Astrocyte of the cerebellum (primary cell): ENCODE data around the gene OR2T35.
"Not testable (repeated sequence)": the region's sequence is repeated elsewhere in the genome, so short reads cannot be mapped to it uniquely, and the experiment has no call there.

ENCODE experiments used
- DNase-seq: peaks from one replicate; pipeline ENCODE4 v3.0.0-alpha.2; 2011; ENCODE audit warnings: low read depth
- H3K4me3 ChIP-seq: 2 replicates; pipeline ENCODE4 v1.5.1; 2011; ENCODE audit warnings: mild to moderate bottlenecking, low read depth, low read length, moderate library complexity
- in situ Hi-C: cut with HindIII; loops from 2 replicates; pipeline ENCODE4 v1.10.0; 2017; ENCODE audit warnings: low sequenced_read_pairs
- TF ChIP-seq, protein P1 (sequence below): IDR thresholded peaks from 2 replicates; pipeline ENCODE4 v1.5.1; 2012; ENCODE audit warnings: low read length, low read depth, moderate library complexity, mild to moderate bottlenecking; ENCODE audit errors: missing control alignments

OR2T35 gene

DNA sequence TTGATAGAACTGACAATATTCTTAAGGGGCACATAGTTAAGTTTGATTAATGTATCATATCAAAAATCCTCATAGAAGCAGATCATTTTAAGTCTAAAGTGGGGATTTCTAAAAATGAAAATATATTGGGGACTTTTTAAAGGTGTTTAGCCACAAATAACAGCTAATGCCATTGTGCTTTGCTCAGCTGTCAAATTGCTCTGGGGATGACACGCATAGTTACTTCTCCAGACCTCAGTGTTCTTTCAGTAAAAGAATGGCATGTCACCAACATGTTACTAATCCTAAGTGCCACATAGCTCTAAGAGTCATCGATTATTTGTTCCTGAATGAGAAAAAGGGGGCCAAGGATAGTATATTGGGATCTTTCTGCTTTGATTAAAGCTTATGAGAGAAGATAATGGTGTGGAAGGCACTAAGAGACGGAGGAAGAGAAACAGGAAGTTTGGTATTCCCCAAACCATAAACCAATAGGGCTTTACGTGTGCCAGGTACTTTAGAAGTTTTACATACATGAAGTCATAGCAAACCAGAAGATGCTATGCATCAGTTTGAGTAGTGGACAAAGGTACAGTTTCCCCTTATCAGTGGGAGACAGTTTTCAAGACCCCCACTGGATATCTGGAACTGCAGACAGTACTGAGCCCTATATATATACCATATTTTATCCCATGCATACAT, 2.0 kb downstream of the OR2T35 start:
- DNase-seq, in situ Hi-C loops, H3K4me3 ChIP-seq: not testable (repeated sequence)

DNA sequence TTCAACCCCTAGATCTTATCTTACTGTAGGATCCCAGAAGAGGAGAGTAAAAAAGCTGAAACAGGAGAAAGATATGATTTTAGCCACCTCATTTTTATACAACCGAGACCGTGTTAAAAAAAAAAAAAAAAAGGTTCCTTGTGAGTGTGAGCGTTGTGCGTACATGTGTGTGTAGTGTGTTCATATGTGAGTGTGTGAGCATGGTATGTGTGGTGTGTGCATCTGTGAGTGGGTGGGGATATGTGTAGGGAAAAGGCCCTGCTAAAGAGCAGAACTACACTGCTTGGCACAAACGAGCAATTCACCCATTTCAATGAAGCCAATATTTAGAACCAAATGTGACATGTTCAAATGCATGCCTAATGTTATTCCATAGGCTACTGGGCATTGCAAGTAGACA, 3.5 kb downstream of the OR2T35 start:
- DNase-seq, H3K4me3 ChIP-seq, in situ Hi-C loops: not testable (repeated sequence)

DNA sequence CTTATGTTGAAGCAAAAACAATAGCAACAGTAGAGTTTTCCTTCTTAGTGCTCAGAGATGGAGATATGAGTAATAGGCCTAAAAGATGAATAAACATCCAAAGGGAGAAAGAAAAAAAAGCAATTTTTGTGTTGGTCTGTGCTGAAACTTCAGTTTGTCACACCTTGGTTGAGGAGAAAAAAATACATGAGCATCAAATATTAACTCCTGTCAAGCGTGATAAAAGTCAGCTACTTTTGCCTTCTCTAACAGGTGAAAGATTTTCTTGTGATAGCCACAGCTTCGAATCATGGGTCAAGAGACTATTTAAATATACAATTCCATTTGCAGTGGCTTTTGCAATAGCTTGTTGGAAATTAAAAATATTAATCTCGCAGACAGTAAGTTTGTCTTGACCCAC, 4.2 kb downstream of the OR2T35 start:
- DNase-seq, H3K4me3 ChIP-seq, in situ Hi-C loops: not testable (repeated sequence)

DNA sequence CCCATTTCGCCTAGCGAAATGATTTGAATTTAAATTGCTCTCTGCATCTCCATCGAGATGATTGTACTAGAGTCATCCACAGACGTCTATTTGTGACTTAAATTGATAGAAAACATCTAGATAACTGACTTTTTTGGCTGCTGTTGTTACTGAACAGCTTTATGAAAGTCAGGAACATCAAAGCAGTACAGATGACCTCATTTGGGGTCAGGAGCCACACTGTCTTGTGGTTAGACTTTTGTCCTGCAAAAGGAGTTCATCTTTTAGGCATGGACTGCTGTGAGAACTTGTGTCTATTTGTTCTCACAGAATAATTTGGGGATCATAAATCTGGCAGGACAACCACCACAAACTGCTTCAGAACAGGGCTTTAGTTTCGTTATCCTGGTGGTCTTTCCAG, 5.4 kb downstream of the OR2T35 start:
- in situ Hi-C loops, H3K4me3 ChIP-seq, DNase-seq: not testable (repeated sequence)

DNA sequence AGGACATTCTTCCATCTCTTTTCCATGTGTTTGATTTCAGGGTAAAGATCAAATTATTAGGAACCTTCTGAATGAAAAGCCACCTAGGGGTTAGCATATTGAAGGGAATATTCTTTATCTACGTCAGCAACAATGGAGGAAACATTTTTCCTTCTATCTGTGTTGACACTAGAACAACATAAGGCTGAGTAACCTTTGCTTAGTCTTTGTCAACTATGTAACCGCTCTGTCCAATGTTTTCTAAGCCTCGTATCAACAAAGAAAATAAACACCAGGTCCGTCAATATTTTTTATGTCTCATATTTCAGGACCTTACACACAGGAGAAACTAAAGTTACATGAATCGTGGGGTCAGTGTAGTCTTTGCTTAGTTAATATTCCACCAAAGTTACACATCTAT, 8.5 kb downstream of the OR2T35 start:
- DNase-seq, in situ Hi-C loops, H3K4me3 ChIP-seq: not testable (repeated sequence)

DNA sequence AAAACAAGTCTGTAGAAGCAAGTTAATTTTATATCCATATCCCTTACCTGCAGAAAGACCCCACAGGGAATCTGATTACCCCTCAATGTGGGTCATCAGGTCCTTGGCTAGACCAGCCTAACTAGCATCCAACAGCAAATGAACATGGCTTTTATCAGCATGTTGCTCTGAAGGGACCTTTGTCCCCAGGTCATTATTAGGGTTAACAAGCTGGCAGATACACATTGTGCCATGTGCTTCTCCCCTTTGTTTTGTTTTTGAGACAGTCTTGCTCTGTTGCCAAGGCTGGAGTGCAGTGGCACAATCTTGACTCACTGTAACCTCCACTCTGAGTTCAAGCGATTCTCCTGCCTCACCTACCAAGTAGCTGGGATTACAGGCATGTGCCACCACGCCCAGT, 10.1 kb downstream of the OR2T35 start, which contains the start of gene OR2T11:
OR2T11 (minus strand) TSS at position 101 of the 400 bp plus-strand sequence. CDS start 7,963 bp downstream, outside the sequence.
- DNase-seq, H3K4me3 ChIP-seq, in situ Hi-C loops: not testable (repeated sequence)

DNA sequence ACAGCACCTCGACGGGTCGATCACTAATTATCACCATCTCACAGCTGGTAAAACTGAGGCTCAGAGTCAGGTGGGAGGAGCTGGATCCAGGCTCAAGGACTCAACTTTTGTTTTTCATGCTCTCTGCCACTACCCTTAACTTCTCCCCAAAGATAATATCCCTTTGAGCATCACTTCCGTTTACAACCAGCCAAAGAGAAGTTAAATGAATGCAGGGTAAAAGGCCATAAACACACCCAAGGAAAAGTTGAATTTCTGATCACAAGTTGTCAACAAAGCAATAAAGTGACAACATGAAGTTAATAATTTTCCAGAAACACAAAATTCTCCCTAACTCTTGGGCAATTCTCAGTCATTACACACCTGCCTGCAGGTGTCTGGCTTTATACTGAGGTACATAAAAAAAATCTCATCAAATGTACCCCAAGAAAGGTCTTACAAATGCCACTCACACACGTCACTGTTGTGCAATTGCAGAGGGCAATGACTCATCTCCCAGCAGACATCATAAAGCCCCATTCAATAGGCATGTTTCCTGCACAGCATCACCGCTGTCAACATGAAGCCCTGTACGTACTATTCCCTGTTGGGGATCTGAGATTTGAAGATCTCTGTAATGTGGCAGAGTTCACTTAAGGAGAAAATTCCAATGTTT, 13.6 kb downstream of the OR2T35 start:
- in situ Hi-C loops = no loop called here
- TF ChIP-seq, protein P1, sequence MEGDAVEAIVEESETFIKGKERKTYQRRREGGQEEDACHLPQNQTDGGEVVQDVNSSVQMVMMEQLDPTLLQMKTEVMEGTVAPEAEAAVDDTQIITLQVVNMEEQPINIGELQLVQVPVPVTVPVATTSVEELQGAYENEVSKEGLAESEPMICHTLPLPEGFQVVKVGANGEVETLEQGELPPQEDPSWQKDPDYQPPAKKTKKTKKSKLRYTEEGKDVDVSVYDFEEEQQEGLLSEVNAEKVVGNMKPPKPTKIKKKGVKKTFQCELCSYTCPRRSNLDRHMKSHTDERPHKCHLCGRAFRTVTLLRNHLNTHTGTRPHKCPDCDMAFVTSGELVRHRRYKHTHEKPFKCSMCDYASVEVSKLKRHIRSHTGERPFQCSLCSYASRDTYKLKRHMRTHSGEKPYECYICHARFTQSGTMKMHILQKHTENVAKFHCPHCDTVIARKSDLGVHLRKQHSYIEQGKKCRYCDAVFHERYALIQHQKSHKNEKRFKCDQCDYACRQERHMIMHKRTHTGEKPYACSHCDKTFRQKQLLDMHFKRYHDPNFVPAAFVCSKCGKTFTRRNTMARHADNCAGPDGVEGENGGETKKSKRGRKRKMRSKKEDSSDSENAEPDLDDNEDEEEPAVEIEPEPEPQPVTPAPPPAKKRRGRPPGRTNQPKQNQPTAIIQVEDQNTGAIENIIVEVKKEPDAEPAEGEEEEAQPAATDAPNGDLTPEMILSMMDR = no peak
- DNase-seq = no peak
- H3K4me3 ChIP-seq = no peak overlapping the region

DNA sequence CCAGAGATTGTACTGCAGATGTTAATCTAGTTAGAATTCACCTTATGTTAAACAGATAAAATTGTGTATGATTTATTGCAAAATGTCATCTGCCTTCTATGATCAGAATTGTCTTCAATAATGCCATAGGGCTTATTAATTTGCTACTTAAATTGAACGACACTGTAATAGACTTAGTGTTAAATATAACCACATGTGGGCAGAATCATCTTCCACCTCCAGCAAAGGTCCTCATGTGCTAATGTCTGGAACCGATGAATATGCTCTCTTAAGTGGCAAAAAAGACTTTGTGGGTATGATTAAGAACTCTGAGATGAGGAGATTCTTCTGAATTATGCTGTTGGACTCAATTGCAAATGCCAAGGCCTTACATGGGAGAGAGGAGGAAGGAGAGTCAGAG, 14.5 kb downstream of the OR2T35 start:
- no peak overlapping the region for H3K4me3 ChIP-seq
- DNase-seq = no peak
- TF ChIP-seq, protein P1 = no peak
- in situ Hi-C loops = no loop called here

DNA sequence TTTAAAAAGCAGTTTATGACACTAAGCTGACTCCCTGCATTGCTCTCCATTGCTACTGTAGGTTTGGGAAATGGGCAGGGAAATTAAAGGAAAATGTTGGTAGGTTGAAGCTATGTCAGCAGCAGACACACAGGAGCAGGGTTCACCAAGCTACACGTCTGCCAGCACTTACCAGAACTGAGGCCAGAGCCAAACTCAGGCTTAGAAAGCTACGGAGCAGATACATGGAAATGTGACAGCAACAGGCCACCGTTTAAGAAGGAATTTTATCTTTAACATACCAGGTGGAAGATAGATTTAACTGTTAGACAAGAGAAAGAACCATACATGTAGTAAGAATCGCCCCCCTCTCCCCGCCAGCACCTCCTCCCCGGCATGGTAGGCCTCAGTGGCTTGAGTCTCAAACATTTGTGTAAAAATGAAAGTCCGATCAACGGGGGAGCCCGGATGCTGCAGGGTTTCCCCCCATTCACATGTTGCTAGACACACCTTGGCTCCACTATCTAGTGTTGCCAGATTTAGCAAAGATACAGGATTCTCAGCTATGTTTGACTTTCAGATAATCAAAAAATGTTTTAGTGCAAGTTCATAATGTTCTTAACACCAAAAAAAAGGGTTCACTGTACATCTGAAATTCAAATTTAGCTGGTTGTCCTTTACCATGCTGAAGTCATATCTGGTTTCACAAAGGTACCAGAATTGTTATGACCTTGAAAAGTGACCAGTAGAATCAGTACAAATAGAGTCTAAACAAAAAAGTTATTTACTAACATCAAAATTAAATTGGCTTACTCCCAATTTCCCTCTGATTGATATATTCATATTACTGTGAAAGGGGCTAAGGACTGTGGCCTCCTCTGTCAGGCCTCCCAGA, 16.9 kb downstream of the OR2T35 start:
- in situ Hi-C loops = no loop called here
- no peak for DNase-seq
- TF ChIP-seq, protein P1 = no peak
- H3K4me3 ChIP-seq = no peak overlapping the region
